ENCODE measurements around the gene TRIP6.
"Not testable (repeated sequence)": the region's sequence is repeated elsewhere in the genome, so short reads cannot be mapped to it uniquely, and the experiment has no call there.

The TRIP6 gene

GRCh38 chr7:100919335-100919734, 52.1 kb downstream of the TRIP6 start:
- DNase-seq (ENCODE audit: low spot score), result not testable (repeated sequence)

- DNase-seq (ENCODE audit: low spot score), result not testable (repeated sequence)
Measured at GRCh38 chr7:100919779-100920437, 52.7 kb downstream of the TRIP6 start.

GRCh38 chr7:100921039-100921438, 53.9 kb downstream of the TRIP6 start:
- no peak for DNase-seq (ENCODE audit: low spot score)
